OCI-LY1 (cell line): ENCODE measurements around the gene LHX5.

Source experiments
- CTCF ChIP-seq: fragments of 200-600 bp; sonication (generic), shearing (Covaris generic); IDR thresholded peaks from 2 replicates; pipeline ENCODE4 v1.5.1; 2017; ENCODE audit warnings: mild to moderate bottlenecking, antibody characterized with exemption, low read length, moderate library complexity, mixed read lengths
- EZH2 ChIP-seq: fragments of 200-600 bp; sonication (generic), shearing (Covaris generic); IDR thresholded peaks from 2 replicates; pipeline ENCODE4 v1.8.0; 2017; ENCODE audit warnings: borderline replicate concordance, mixed run types, mild to moderate bottlenecking, antibody characterized with exemption, low read length, moderate library complexity, mixed read lengths

- TF ChIP-seq CTCF (no peak), EZH2 (no peak)
These were observed 3.9 kb downstream of the LHX5 start for GRCh38 chr12:113467502-113468364.
